ENCODE measurements around the gene CCR7. TPM values are rescaled to one million over a fixed set of nuclear protein-coding genes. Genes with fewer than 3 reads are reported as not detected.

CCR7 gene
- total and polyA plus RNA-seq, 2 of the 8 experiments (the other 6 are each of a cell fraction or from before 2014, with no cell fraction given), result 0.12 to 0.17 TPM

GRCh38 chr17:40530531-40530994, 34.7 kb downstream of the CCR7 start:
- H3K4me3 ChIP-seq (ENCODE audit: extremely low read depth in 1 of 4, insufficient read depth in 2 of 4, low read depth in 3 of 4, low read length in 4 of 4), result no peak overlapping the region
- H3K27me3 ChIP-seq (replicated peaks in 1 of 4; ENCODE audit: control insufficient read depth in 3 of 4, extremely low read depth in 1 of 4, insufficient read depth in 3 of 4, low read length in 3 of 4), result no peaks in the 10 kb centered on the region
- H3K79me2 ChIP-seq (ENCODE audit: control insufficient read depth in 1 of 2, insufficient read depth in 2 of 2, low read length in 2 of 2), result no peaks in the 10 kb centered on the region
- no peaks in the 10 kb centered on the region for H3K36me3 ChIP-seq (ENCODE audit: control insufficient read depth in 2 of 4, insufficient read depth in 4 of 4, low read length in 3 of 4)
- H2BK15ac ChIP-seq (ENCODE audit: low read length), result no peak overlapping the region
- H3K14ac ChIP-seq (ENCODE audit: insufficient read length), result no peak overlapping the region
- no peak overlapping the region for H3K56ac ChIP-seq (replicated peaks; ENCODE audit: insufficient read length, low read depth, low read length)
- FAIRE-seq (no peak), DNase-seq (ENCODE audit: low read depth in 1 of 2, low spot score in 2 of 2) (no peak)
- peaks cover 0 to 2% of the 10 kb centered on the region in 2 experiments; a peak in 1 of 4 replicates for H3K9me3 ChIP-seq (ENCODE audit: insufficient read depth in 2 of 2, low read depth in 1 of 2, low read length in 1 of 2)
- H2AFZ ChIP-seq (ENCODE audit: low read length), result peak overlapping the region; percentile 27; the same call in 1 of the 2 replicates
- H3K18ac ChIP-seq (ENCODE audit: extremely low read depth, low read length), result no peak overlapping the region
- no peak overlapping the region for H3K4ac ChIP-seq (replicated peaks; ENCODE audit: insufficient read length, low read depth, low read length)
- no peak overlapping the region; the same call in 1 of the 2 replicates for H2BK20ac ChIP-seq (ENCODE audit: low read length)
- no peaks in the 10 kb centered on the region for H4K20me1 ChIP-seq (replicated peaks in 1 of 2; ENCODE audit: control insufficient read depth in 1 of 2, insufficient read depth in 2 of 2, low read length in 2 of 2)
- peaks cover 0 to 8% (median 3%) of the 10 kb centered on the region in 4 experiments; a peak in 1 of 7 replicates for H3K4me1 ChIP-seq (replicated peaks in 1 of 4; ENCODE audit: control insufficient read depth in 3 of 4, insufficient read depth in 4 of 4, low read length in 3 of 4)
- no peak overlapping the region for H4K5ac ChIP-seq (ENCODE audit: insufficient read length, low read depth, low read length)
- H2BK120ac ChIP-seq (replicated peaks; ENCODE audit: low read depth, low read length), result no peak overlapping the region
- no peaks in the 10 kb centered on the region for H3K79me1 ChIP-seq (ENCODE audit: low read depth, low read length)
- no peak overlapping the region for H2BK5ac ChIP-seq (ENCODE audit: low read depth, low read length)
- H3K27ac ChIP-seq (ENCODE audit: low read depth, low read length), result no peak overlapping the region
- peak overlapping the region; percentile 30; the same call in 1 of the 2 replicates for H2BK12ac ChIP-seq (ENCODE audit: low read depth, low read length)
- H2AK5ac ChIP-seq (ENCODE audit: low read depth, low read length), result no peak overlapping the region
- no peak overlapping the region for H3K4me2 ChIP-seq (ENCODE audit: insufficient read depth in 1 of 2, low read depth in 2 of 2, low read length in 2 of 2)
- ChIA-PET POLR2A (ENCODE audit: partially characterized antibody) (interaction anchor here (1.5 kb wide), 1 partner anchor 98 kb away, joined by 3 read pairs; no protein-coding TSS in a partner anchor), CTCF (ENCODE audit: partially characterized antibody) (interaction anchor here (0.9 to 19.4 kb wide), 10 partner anchors 21 to 172 kb away, joined by 3 to 435 read pairs (median 28); partner anchors contain the start of genes IGFBP4 and TOP2A)
- no peak overlapping the region for H3K23ac ChIP-seq (ENCODE audit: insufficient read length)
- H4K91ac ChIP-seq (replicated peaks; ENCODE audit: insufficient read length, low read length), result no peak overlapping the region
- peaks cover 3% of the 10 kb centered on the region; the same call in 1 of the 2 replicates for H3K23me2 ChIP-seq (ENCODE audit: low read depth, low read length)
- no peak overlapping the region for H3K9ac ChIP-seq (replicated peaks in 1 of 4; ENCODE audit: extremely low read depth in 1 of 4, low read depth in 3 of 4, low read length in 3 of 4)
- 77% methylated on average over 5 of the region's 5 CpGs; no CpG with 5 or more reads in 1 of the 2 experiments for WGBS, 2 experiments (ENCODE audit: extremely low coverage in 1 of 2, insufficient coverage in 1 of 2, insufficient read length in 1 of 2, insufficient replicate concordance in 2 of 2, low coverage in 1 of 2, low lambda C conversion rate in 2 of 2, missing lambda C conversion rate in 1 of 2)
- H4K8ac ChIP-seq (ENCODE audit: extremely low read depth, insufficient read depth, low read length), result no peak overlapping the region
- TF ChIP-seq NANOG (IDR thresholded peaks at IDR 0.05; ENCODE audit: insufficient read depth, low read depth, low read length, poor library complexity, severe bottlenecking) (no peak), GTF2F1 (IDR thresholded peaks at IDR 0.05; ENCODE audit: borderline replicate concordance, low read depth, low read length) (no peak), KDM5A (IDR thresholded peaks at IDR 0.05; ENCODE audit: low read length) (no peak), NRF1 (IDR thresholded peaks at IDR 0.05; ENCODE audit: low read depth, low read length) (no peak), SAP30 (IDR thresholded peaks at IDR 0.05; ENCODE audit: insufficient read depth, insufficient replicate concordance, low read length) (no peak), YY1 (IDR thresholded peaks at IDR 0.05; ENCODE audit: low read depth, low read length) (no peak), BCL11A (IDR thresholded peaks at IDR 0.05; ENCODE audit: low read depth in 2 of 2, low read length in 2 of 2) (no peak), RNF2 (IDR thresholded peaks at IDR 0.05; ENCODE audit: borderline replicate concordance, low read depth, low read length, missing control alignments, poor library complexity, severe bottlenecking) (no peak), CEBPB (IDR thresholded peaks at IDR 0.05; ENCODE audit: low read depth, low read length) (no peak), RXRA (IDR thresholded peaks at IDR 0.05; ENCODE audit: insufficient read depth, low read depth, low read length) (no peak), USF2 (IDR thresholded peaks at IDR 0.05; ENCODE audit: low read length) (no peak)
